Panc1 (cell line): ENCODE measurements around the gene PRPF19. TPM values are rescaled to one million over a fixed set of nuclear protein-coding genes. Genes with fewer than 3 reads are reported as not detected.

ENCODE experiments used
- ATAC-seq: fragments of 200-7000 bp; cut with Tn5 transposase; 2 replicates; pipeline ENCODE4 v1.9.1; 2020; ENCODE audit warnings: mild to moderate bottlenecking, moderate library complexity
- BruUV-seq: library from RNA; stranded (reverse); fragments of 400-500 nt; replicated peaks from 2 replicates; lab custom pipeline; 2021; lab: Mats Ljungman, UMichigan
- CTCF ChIA-PET: fragments of 300-600 bp; sonication (Branson Sonifier 250); formaldehyde crosslinking; loops from one replicate; lab custom pipeline; 2022; ENCODE audit warnings: antibody characterized with exemption; lab: Charles Lee
- POLR2A ChIA-PET: fragments of 300-600 bp; sonication (Branson Sonifier 250); formaldehyde crosslinking; loops from one replicate; lab custom pipeline; 2022; ENCODE audit warnings: antibody characterized with exemption; lab: Charles Lee
- DNase-seq: peaks from one replicate; pipeline ENCODE4 v3.0.0-alpha.2; 2010; ENCODE audit warnings: low read depth, low spot score
- H3K27ac ChIP-seq: 2 replicates; pipeline ENCODE4 v1.5.1; 2011; ENCODE audit warnings: mild to moderate bottlenecking, low read length, inconsistent platforms
- H3K27me3 ChIP-seq: fragments of 200-500 bp; sonication (Bioruptor generic); 2 replicates; pipeline ENCODE4 v1.6.0; 2014; ENCODE audit warnings: low read length, inconsistent platforms; ENCODE audit not compliant: control insufficient read depth, insufficient read depth
- H3K36me3 ChIP-seq: fragments of 200-500 bp; sonication (Bioruptor generic); 2 replicates; pipeline ENCODE4 v1.5.1; 2014; ENCODE audit warnings: inconsistent platforms, mild to moderate bottlenecking, low read length, moderate library complexity; ENCODE audit not compliant: control insufficient read depth, insufficient read depth
- H3K4me1 ChIP-seq: 2 replicates; pipeline ENCODE4 v1.5.1; 2011; ENCODE audit warnings: inconsistent platforms, mild to moderate bottlenecking, low read length, moderate library complexity; ENCODE audit not compliant: control insufficient read depth, insufficient read depth
- H3K4me3 ChIP-seq, 2 experiments: 2 replicates each; pipeline ENCODE4 v1.5.1; 2011 to 2012; ENCODE audit warnings: low read depth in 2 of 2, low read length in 2 of 2, mild to moderate bottlenecking in 2 of 2, inconsistent platforms in 1 of 2, moderate library complexity in 1 of 2
- H3K9me3 ChIP-seq: fragments of 200-500 bp; sonication (Bioruptor generic); 2 replicates; pipeline ENCODE4 v1.5.1; 2014; ENCODE audit warnings: low read depth, mild to moderate bottlenecking, inconsistent platforms, low read length, moderate library complexity; ENCODE audit not compliant: control insufficient read depth, insufficient read depth
- CTCF ChIP-seq: fragments of 450-650 bp; IDR thresholded peaks from 2 replicates; pipeline ENCODE4 v1.5.1; 2017; ENCODE audit warnings: mild to moderate bottlenecking
- POLR2AphosphoS5 ChIP-seq: IDR thresholded peaks from 2 replicates; pipeline ENCODE4 v1.6.1; 2012; ENCODE audit warnings: mild to moderate bottlenecking, low read depth, low read length, moderate library complexity
- SIN3A ChIP-seq: IDR thresholded peaks from 2 replicates; pipeline ENCODE4 v1.6.1; 2012; ENCODE audit warnings: low read depth, mild to moderate bottlenecking, low read length, moderate library complexity, borderline replicate concordance; ENCODE audit not compliant: insufficient read depth
- in situ Hi-C: cut with HindIII; loops from 2 replicates; pipeline ENCODE4 v1.10.0; 2016; ENCODE audit warnings: low sequenced_read_pairs, low pct_unique_long_range_greater_than_20kb
- intact Hi-C: fragments of 100-400 bp; cut with micrococcal nuclease; formaldehyde crosslinking; loops from one replicate; pipeline ENCODE4 v1.10.0; 2022; ENCODE audit not compliant: unreplicated experiment
- total RNA-seq: library from RNA; stranded (reverse); gene quantifications from one replicate; pipeline ENCODE4 v1.2.1, GENCODE V29; 2021; ENCODE audit not compliant: unreplicated experiment

Gene PRPF19
- total RNA-seq, 1 experiment from 2014 or later = 149 TPM

- no peaks in the 10 kb centered on the region; the same call in 1 of the 2 replicates for H3K36me3 ChIP-seq
- H3K4me3 ChIP-seq = peak within 1 kb of the TSS; percentile 89 to 91
- ATAC-seq (peak; percentile 93), DNase-seq (peak; percentile 71)
- no peaks in the 10 kb centered on the region for H3K27me3 ChIP-seq
- CTCF ChIA-PET = no interaction called here
- peaks cover 25% of the 10 kb centered on the region for H3K4me1 ChIP-seq
- BruUV-seq = no TSS peak
- peak within 1 kb of the TSS; percentile 92 for H3K27ac ChIP-seq
- intact Hi-C loops = no loop called here
- in situ Hi-C loops = no loop called here
- TF ChIP-seq CTCF (no peak), SIN3A (peak; percentile 99), POLR2AphosphoS5 (peak; percentile 89)
- H3K9me3 ChIP-seq = no peaks in the 10 kb centered on the region
- POLR2A ChIA-PET = interaction anchor here (0.5 kb wide), 1 partner anchor 42 kb away, joined by 3 read pairs; no protein-coding TSS in a partner anchor
These were observed 64.4 kb downstream of the PRPF19 start, which contains the start of gene CCDC86 for GRCh38 chr11:60841797-60842667. Gene CCDC86, plus strand, starts transcription at chr11:60842113. Its CDS starts 12 bp downstream, at chr11:60842125.

Other genes with a start within 250 kb of the PRPF19 start
- not detected for gene MS4A8, start 207.0 kb downstream of the PRPF19 start, total RNA-seq
- gene MS4A18, start 181.9 kb downstream of the PRPF19 start, total RNA-seq = not detected
- not detected for gene MS4A15, start 149.7 kb downstream of the PRPF19 start, total RNA-seq
- not detected for gene MS4A10, start 121.3 kb downstream of the PRPF19 start, total RNA-seq
- gene CCDC86, start 64.5 kb downstream of the PRPF19 start, total RNA-seq = 70.2 TPM
- gene PTGDR2, start 50.6 kb downstream of the PRPF19 start, total RNA-seq = not detected
- gene ZP1, start 39.0 kb downstream of the PRPF19 start, total RNA-seq = not detected
- 91.8 TPM for gene TMEM109, start 7.6 kb upstream of the PRPF19 start, total RNA-seq
- gene TMEM132A, start 17.9 kb upstream of the PRPF19 start, total RNA-seq = 154 TPM
- gene SLC15A3, start 45.6 kb upstream of the PRPF19 start, total RNA-seq = 8.7 TPM
- gene CD6, start 65.1 kb upstream of the PRPF19 start, total RNA-seq = 1.1 TPM
- gene CD5, start 195.9 kb upstream of the PRPF19 start, total RNA-seq = 0.28 TPM